HEK293T (cell line): ENCODE data around the gene CDC42EP3.

ENCODE experiments used
- CTCF ChIA-PET: fragments of 350-600 bp; formaldehyde crosslinking; extraction: SDS; loops from one replicate; lab custom pipeline; 2021; ENCODE audit warnings: antibody characterized with exemption, inconsistent platforms; lab: Yijun Ruan, JAX
- POLR2A ChIA-PET: fragments of 350-600 bp; formaldehyde crosslinking; extraction: SDS; loops from one replicate; lab custom pipeline; 2020; ENCODE audit warnings: antibody characterized with exemption, inconsistent platforms; lab: Yijun Ruan, JAX
- DNase-seq: peaks from one replicate; pipeline ENCODE4 v3.0.0; 2012; ENCODE audit warnings: mixed read lengths; ENCODE audit errors: extremely low spot score
- ARNT ChIP-seq: fragments of 450-650 bp; IDR thresholded peaks from 2 replicates; pipeline ENCODE4 v1.6.1; 2017; ENCODE audit warnings: mild to moderate bottlenecking
- BHLHE40 ChIP-seq: fragments of 450-650 bp; IDR thresholded peaks from 2 replicates; pipeline ENCODE4 v1.6.1; 2016; ENCODE audit warnings: mild to moderate bottlenecking, moderate library complexity, borderline replicate concordance
- CTBP1 ChIP-seq: fragments of 450-650 bp; IDR thresholded peaks from 2 replicates; pipeline ENCODE4 v1.6.1; 2016; ENCODE audit warnings: borderline replicate concordance
- ELF4 ChIP-seq: fragments of 450-650 bp; IDR thresholded peaks from 2 replicates; pipeline ENCODE4 v1.6.1; 2017; ENCODE audit warnings: antibody characterized with exemption
- FOXA1 ChIP-seq: fragments of 450-650 bp; IDR thresholded peaks from 2 replicates; pipeline ENCODE4 v1.6.1; 2016; ENCODE audit warnings: mild to moderate bottlenecking
- FOXK2 ChIP-seq: fragments of 450-650 bp; IDR thresholded peaks from 2 replicates; pipeline ENCODE4 v1.6.1; 2016; ENCODE audit warnings: mild to moderate bottlenecking
- FOXM1 ChIP-seq: fragments of 450-650 bp; IDR thresholded peaks from 2 replicates; pipeline ENCODE4 v1.6.1; 2017; ENCODE audit warnings: mild to moderate bottlenecking, borderline replicate concordance
- HDGF ChIP-seq: fragments of 450-650 bp; IDR thresholded peaks from 2 replicates; pipeline ENCODE4 v1.6.1; 2017; ENCODE audit warnings: antibody characterized with exemption, borderline replicate concordance
- L3MBTL2 ChIP-seq: fragments of 450-650 bp; conservative IDR thresholded peaks from 2 replicates; pipeline ENCODE4 v1.6.1; 2016; ENCODE audit warnings: mild to moderate bottlenecking
- LEF1 ChIP-seq: fragments of 450-650 bp; IDR thresholded peaks from 2 replicates; pipeline ENCODE4 v1.6.1; 2017; ENCODE audit warnings: mild to moderate bottlenecking, borderline replicate concordance
- NFRKB ChIP-seq: fragments of 450-650 bp; IDR thresholded peaks from 2 replicates; pipeline ENCODE4 v1.6.1; 2016; ENCODE audit warnings: mild to moderate bottlenecking, moderate library complexity
- SP1 ChIP-seq: fragments of 450-650 bp; IDR thresholded peaks from 2 replicates; pipeline ENCODE4 v1.6.1; 2017
- SUZ12 ChIP-seq: fragments of 450-650 bp; IDR thresholded peaks from 2 replicates; pipeline ENCODE4 v1.6.1; 2016; ENCODE audit warnings: mild to moderate bottlenecking
- TARDBP ChIP-seq: fragments of 450-650 bp; IDR thresholded peaks from 2 replicates; pipeline ENCODE4 v1.6.1; 2016
- ZNF384 ChIP-seq: fragments of 450-650 bp; IDR thresholded peaks from 2 replicates; pipeline ENCODE4 v1.6.1; 2016
- TF ChIP-seq, protein P1 (sequence below): fragments of 450-650 bp; IDR thresholded peaks from 2 replicates; pipeline ENCODE4 v1.6.1; 2016

CDC42EP3 gene

DNA sequence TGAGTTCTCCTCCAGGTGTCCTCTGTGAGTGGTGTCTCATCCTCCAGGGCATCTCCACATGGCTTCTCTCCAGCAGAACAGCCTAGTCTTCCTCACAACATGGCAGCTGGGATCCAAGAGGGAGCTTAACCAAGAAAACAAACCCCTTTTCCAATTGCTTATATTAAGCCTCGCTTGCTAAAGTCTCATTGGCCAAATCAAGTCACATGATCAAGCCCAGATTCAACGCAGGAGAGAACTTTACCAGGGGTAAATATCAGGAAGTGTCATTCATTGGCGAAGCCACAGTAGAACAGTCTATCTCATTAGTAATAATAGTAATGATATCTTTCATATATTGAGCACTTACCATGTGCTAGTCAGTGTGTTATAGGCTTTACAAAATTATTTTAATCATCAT lies 53.1 kb downstream of the CDC42EP3 start:
- TF ChIP-seq NFRKB (no peak), LEF1 (no peak)
- CTCF ChIA-PET: interaction anchor here (0.7 kb wide), 1 partner anchor 236 kb away, joined by 3 read pairs; no protein-coding TSS in a partner anchor
- POLR2A ChIA-PET: no interaction called here
- no peak for DNase-seq

DNA sequence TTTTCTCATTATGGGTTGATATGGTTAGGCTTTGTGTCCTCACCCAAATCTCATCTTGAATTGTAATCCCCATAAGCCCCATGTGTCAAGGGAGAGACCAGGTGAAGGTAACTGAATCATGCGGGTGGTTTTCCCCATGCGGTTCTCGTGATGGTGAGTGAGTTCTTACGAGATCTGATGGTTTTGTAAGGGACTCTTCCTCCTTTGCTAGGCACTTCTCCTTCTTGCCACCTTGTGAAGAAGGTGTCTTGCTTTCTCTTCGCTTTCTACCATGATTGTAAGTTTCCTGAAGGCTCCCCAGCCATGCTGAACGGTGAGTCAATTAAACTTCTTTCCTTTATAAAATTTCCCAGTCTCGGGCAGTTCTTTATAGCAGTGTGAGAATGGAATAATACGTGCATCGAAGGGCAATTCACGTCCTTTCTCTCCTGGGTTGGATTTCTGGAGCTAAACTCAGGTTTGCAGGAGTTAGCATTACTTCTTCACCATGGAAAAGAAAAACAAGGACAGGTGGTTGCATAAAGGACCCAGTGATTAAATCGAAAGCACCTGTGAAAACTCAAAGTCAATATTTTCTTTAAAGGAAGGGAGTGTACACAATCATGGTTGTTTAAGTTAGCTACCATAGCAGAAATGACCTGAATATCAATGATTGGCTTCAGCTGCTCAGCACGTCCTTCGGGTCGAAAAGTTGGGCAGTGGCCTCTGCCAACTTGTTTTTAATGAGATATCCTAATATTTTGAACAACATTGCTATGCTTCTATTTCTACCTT lies 54.1 kb downstream of the CDC42EP3 start:
- no peak for TF ChIP-seq CTBP1
- TF ChIP-seq HDGF: no peak
- no peak for TF ChIP-seq NFRKB
- TF ChIP-seq ZNF384: no peak
- TF ChIP-seq FOXK2: no peak
- no peak for TF ChIP-seq FOXA1
- TF ChIP-seq, protein P1, sequence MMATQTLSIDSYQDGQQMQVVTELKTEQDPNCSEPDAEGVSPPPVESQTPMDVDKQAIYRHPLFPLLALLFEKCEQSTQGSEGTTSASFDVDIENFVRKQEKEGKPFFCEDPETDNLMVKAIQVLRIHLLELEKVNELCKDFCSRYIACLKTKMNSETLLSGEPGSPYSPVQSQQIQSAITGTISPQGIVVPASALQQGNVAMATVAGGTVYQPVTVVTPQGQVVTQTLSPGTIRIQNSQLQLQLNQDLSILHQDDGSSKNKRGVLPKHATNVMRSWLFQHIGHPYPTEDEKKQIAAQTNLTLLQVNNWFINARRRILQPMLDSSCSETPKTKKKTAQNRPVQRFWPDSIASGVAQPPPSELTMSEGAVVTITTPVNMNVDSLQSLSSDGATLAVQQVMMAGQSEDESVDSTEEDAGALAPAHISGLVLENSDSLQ: no peak
- TF ChIP-seq ARNT: no peak
- no peak for TF ChIP-seq L3MBTL2
- no peak for TF ChIP-seq SP1
- POLR2A ChIA-PET: no interaction called here
- no peak for DNase-seq
- CTCF ChIA-PET: no interaction called here

GRCh38 chr2:37616677-37617005 lies 54.8 kb downstream of the CDC42EP3 start:
- POLR2A ChIA-PET: no interaction called here

GRCh38 chr2:37615804-37616676 lies 55.4 kb downstream of the CDC42EP3 start:
- TF ChIP-seq ZNF384 (no peak), FOXK2 (no peak), HDGF (no peak), TARDBP (no peak), FOXA1 (no peak)
- ChIA-PET CTCF (no interaction called here), POLR2A (no interaction called here)
- DNase-seq: no peak

More at GRCh38 chr2:37616677-37617005, 54.8 kb downstream of the CDC42EP3 start:
- DNase-seq: no peak
- CTCF ChIA-PET: no interaction called here
- TF ChIP-seq LEF1: no peak
- TF ChIP-seq FOXM1: no peak
- no peak for TF ChIP-seq HDGF
- TF ChIP-seq BHLHE40: no peak
- no peak for TF ChIP-seq ARNT
- TF ChIP-seq TARDBP: no peak
- TF ChIP-seq L3MBTL2: no peak

GRCh38 chr2:37614061-37614738 lies 57.2 kb downstream of the CDC42EP3 start:
- no peak for DNase-seq
- ChIA-PET POLR2A (no interaction called here), CTCF (no interaction called here)
- TF ChIP-seq LEF1 (no peak), HDGF (no peak), FOXM1 (no peak), ELF4 (no peak), L3MBTL2 (no peak), FOXA1 (no peak), ARNT (no peak), TARDBP (no peak), NFRKB (no peak), SP1 (no peak), CTBP1 (no peak), SUZ12 (no peak), BHLHE40 (no peak), ZNF384 (no peak), FOXK2 (no peak)
- TF ChIP-seq, protein P1: no peak

DNA sequence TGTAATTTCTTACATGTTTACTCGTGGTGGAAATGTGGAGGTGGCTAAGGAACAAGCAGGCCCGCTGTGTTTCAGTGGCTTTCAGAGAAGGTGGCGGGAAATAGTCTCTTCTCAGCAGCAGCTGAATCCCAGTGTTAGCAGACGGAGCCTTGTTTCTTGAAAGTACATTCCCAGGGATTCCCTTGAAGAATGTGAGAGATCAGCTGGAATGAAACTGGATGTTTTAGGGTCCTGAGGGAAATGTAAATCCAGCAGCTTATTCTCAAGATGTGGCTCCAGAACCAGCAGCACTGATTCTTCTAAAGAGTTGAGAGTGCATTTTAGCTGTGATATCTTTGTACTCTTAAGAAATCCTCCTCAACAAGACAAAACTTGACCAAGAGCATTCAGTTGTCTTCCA lies 59.1 kb downstream of the CDC42EP3 start:
- TF ChIP-seq, protein P1: no peak
- TF ChIP-seq FOXK2 (no peak), TARDBP (no peak), FOXM1 (no peak), SUZ12 (no peak), L3MBTL2 (no peak), LEF1 (no peak), BHLHE40 (no peak), FOXA1 (no peak), HDGF (no peak), NFRKB (no peak), ARNT (no peak), CTBP1 (no peak), ZNF384 (no peak), ELF4 (no peak), SP1 (no peak)
- ChIA-PET POLR2A (no interaction called here), CTCF (interaction anchor here (1.0 kb wide), 1 partner anchor 10 kb away, joined by 4 read pairs; no protein-coding TSS in a partner anchor)
- no peak for DNase-seq
